B cell (primary cell): Measurements from ENCODE around the gene CASKIN2.

ENCODE experiments used
- EZH2 ChIP-seq: IDR thresholded peaks from 2 replicates; pipeline ENCODE4 v1.6.1; 2012; ENCODE audit warnings: borderline replicate concordance, low read depth, mild to moderate bottlenecking, moderate library complexity, low read length; ENCODE audit not compliant: insufficient read depth, poor library complexity, severe bottlenecking
- TF ChIP-seq, protein P1 (sequence below): fragments of 200-600 bp; IDR thresholded peaks from one replicate; pipeline ENCODE4 v1.8.0; 2022; ENCODE audit warnings: antibody characterized with exemption, mild to moderate bottlenecking

DNA sequence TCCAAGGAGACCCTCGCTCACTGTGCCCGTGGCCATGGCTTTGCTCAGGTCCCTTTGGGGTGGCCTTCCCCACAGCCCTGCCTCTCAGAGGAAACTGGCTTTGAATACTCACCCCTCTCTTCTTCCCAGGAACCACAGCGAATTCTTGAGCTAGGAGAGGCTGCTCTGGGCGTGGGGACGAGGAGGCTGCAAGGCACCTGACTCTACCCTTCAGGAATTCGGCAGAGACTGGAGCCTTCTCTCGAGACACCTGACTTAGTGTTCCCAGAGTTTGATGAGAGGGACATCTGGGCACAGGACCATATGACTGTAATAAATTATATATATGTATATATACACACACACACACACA is 16.4 kb upstream of the CASKIN2 start:
- TF ChIP-seq EZH2, result no peak
- TF ChIP-seq, protein P1, sequence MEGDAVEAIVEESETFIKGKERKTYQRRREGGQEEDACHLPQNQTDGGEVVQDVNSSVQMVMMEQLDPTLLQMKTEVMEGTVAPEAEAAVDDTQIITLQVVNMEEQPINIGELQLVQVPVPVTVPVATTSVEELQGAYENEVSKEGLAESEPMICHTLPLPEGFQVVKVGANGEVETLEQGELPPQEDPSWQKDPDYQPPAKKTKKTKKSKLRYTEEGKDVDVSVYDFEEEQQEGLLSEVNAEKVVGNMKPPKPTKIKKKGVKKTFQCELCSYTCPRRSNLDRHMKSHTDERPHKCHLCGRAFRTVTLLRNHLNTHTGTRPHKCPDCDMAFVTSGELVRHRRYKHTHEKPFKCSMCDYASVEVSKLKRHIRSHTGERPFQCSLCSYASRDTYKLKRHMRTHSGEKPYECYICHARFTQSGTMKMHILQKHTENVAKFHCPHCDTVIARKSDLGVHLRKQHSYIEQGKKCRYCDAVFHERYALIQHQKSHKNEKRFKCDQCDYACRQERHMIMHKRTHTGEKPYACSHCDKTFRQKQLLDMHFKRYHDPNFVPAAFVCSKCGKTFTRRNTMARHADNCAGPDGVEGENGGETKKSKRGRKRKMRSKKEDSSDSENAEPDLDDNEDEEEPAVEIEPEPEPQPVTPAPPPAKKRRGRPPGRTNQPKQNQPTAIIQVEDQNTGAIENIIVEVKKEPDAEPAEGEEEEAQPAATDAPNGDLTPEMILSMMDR, result no peak
